ENCODE data around the gene FEN1. TPM values are rescaled to one million over a fixed set of nuclear protein-coding genes. Genes with fewer than 3 reads are reported as not detected.

The FEN1 gene
- total and polyA plus RNA-seq, 2 of the 8 experiments (the other 6 are each of a cell fraction or from before 2014, with no cell fraction given): 52.6 to 86.1 TPM

DNA sequence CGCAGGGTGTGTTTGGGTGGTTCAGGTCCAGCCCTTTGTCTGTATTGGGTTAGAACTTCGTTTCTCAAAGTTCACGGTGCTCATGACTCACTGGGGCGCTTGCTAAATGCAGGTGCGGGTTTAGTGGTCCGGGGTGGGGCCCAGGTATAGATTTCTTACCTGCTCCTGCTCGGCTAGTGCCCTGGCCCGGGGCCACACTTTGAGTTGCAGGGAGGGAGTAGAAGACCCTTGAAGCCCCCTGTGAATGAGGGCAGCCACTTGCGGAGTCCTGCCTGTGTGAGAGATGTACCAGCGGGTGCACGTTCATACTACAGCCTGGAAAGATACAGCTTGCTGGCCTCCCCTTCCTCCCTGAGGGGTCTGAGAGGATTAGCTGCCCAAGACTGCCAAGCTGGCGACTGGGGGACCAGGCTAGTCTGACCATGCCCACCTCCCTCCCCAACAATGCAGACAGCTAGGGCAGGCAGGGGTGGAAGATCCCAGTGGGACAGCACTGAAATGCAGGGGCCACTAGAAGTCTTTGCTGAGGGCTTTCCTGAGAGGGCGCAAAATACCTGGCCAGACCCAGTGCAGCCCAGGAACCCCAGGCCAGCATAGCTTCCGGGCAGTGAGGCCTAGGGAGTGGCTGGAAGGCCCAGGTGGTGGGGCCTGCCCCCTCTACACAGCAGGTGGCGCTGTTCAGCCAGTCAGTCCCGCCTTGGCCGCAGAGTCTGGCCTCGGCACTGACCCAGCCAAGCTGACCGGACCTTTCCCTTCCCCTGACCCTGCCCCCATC is 45.3 kb upstream of the FEN1 start (continued):
- TF ChIP-seq HDAC2 (IDR thresholded peaks at IDR 0.05; ENCODE audit: borderline replicate concordance in 1 of 2, low read depth in 2 of 2, low read length in 2 of 2) (no peak), NRF1 (IDR thresholded peaks at IDR 0.05; ENCODE audit: low read depth, low read length) (no peak), RFX5 (IDR thresholded peaks at IDR 0.05; ENCODE audit: borderline replicate concordance, low read depth, low read length) (no peak), TEAD4 (IDR thresholded peaks at IDR 0.05; ENCODE audit: low read depth, low read length) (peak; percentile 37; the same call in 1 of the 2 replicates), HDAC6 (IDR thresholded peaks at IDR 0.05; ENCODE audit: low read depth, low read length) (no peak), CEBPB (IDR thresholded peaks at IDR 0.05; ENCODE audit: low read depth, low read length) (no peak), SIN3A (conservative IDR thresholded peaks at IDR 0.05 in 1 of 2, IDR thresholded peaks at IDR 0.05 in 1 of 2; ENCODE audit: low read depth in 1 of 2, low read length in 2 of 2) (no peak)
- TF ChIP-seq, protein P1, sequence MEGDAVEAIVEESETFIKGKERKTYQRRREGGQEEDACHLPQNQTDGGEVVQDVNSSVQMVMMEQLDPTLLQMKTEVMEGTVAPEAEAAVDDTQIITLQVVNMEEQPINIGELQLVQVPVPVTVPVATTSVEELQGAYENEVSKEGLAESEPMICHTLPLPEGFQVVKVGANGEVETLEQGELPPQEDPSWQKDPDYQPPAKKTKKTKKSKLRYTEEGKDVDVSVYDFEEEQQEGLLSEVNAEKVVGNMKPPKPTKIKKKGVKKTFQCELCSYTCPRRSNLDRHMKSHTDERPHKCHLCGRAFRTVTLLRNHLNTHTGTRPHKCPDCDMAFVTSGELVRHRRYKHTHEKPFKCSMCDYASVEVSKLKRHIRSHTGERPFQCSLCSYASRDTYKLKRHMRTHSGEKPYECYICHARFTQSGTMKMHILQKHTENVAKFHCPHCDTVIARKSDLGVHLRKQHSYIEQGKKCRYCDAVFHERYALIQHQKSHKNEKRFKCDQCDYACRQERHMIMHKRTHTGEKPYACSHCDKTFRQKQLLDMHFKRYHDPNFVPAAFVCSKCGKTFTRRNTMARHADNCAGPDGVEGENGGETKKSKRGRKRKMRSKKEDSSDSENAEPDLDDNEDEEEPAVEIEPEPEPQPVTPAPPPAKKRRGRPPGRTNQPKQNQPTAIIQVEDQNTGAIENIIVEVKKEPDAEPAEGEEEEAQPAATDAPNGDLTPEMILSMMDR (IDR thresholded peaks at IDR 0.05; ENCODE audit: control extremely low read depth in 1 of 3, insufficient read depth in 1 of 3, low read depth in 1 of 3, low read length in 3 of 3): peak in 2 of 3 experiments; percentile 87 to 95; a peak in 3 of 4 replicates
